NCI-H2227 (cell line): ENCODE data around the gene GFM1.

Source experiments
- DNase-seq: peaks from one replicate; lab custom pipeline; 2025; ENCODE audit not compliant: unreplicated experiment; lab: John Stamatoyannopoulos, UW

GFM1 gene

GRCh38 chr3:158723991-158724390 lies 79.7 kb downstream of the GFM1 start:
- no peak for DNase-seq

- DNase-seq = no peak
Measured at GRCh38 chr3:158725348-158726011, 81.2 kb downstream of the GFM1 start.

GRCh38 chr3:158727206-158728060 lies 83.1 kb downstream of the GFM1 start:
- peak; percentile 62 for DNase-seq

GRCh38 chr3:158728061-158728377 lies 83.7 kb downstream of the GFM1 start:
- DNase-seq = no peak

GRCh38 chr3:158728851-158729250 lies 84.5 kb downstream of the GFM1 start:
- DNase-seq = no peak

- no peak for DNase-seq
Measured at GRCh38 chr3:158731486-158731885, 87.2 kb downstream of the GFM1 start.

GRCh38 chr3:158731938-158732855 lies 87.9 kb downstream of the GFM1 start, which contains the start of gene RARRES1:
Gene RARRES1, minus strand, starts transcription at chr3:158732457. Its CDS starts 42 bp downstream, at chr3:158732415.
- peak; percentile 54 for DNase-seq

GRCh38 chr3:158732856-158733200 lies 88.5 kb downstream of the GFM1 start:
- no peak for DNase-seq

- DNase-seq = no peak
Measured at GRCh38 chr3:158733656-158734055, 89.3 kb downstream of the GFM1 start.

GRCh38 chr3:158735296-158736033 lies 91.1 kb downstream of the GFM1 start:
- no peak for DNase-seq

GRCh38 chr3:158737410-158737809 lies 93.1 kb downstream of the GFM1 start:
- no peak for DNase-seq

- no peak for DNase-seq
Measured at GRCh38 chr3:158737976-158738615, 93.8 kb downstream of the GFM1 start.

GRCh38 chr3:158738653-158739052 lies 94.3 kb downstream of the GFM1 start:
- no peak for DNase-seq

- DNase-seq = no peak
Measured at GRCh38 chr3:158739078-158739477, 94.8 kb downstream of the GFM1 start.

GRCh38 chr3:158739661-158740060 lies 95.3 kb downstream of the GFM1 start:
- DNase-seq = no peak
